GM18526 (cell line): ENCODE results near the gene KRTAP5-5.

ENCODE experiments used
- POLR2A ChIP-seq: IDR thresholded peaks from 3 replicates; pipeline ENCODE4 v1.6.1; 2011; ENCODE audit not compliant: insufficient read length; ENCODE audit errors: extremely low read depth

Gene KRTAP5-5

GRCh38 chr11:1640076-1640946 is 10.7 kb downstream of the KRTAP5-5 start:
- no peak for TF ChIP-seq POLR2A

- TF ChIP-seq POLR2A: no peak
Observed at GRCh38 chr11:1641096-1641495, 11.5 kb downstream of the KRTAP5-5 start.

- TF ChIP-seq POLR2A: no peak
Observed at GRCh38 chr11:1642288-1643145, 12.9 kb downstream of the KRTAP5-5 start.

- no peak for TF ChIP-seq POLR2A
Observed at GRCh38 chr11:1643146-1643690, 13.6 kb downstream of the KRTAP5-5 start.

- no peak for TF ChIP-seq POLR2A
Observed at GRCh38 chr11:1644601-1645356, 15.2 kb downstream of the KRTAP5-5 start.

GRCh38 chr11:1645357-1645821 is 15.8 kb downstream of the KRTAP5-5 start:
- TF ChIP-seq POLR2A: no peak

GRCh38 chr11:1647901-1648652 is 18.5 kb downstream of the KRTAP5-5 start:
- TF ChIP-seq POLR2A: no peak

- no peak for TF ChIP-seq POLR2A
Observed at GRCh38 chr11:1648653-1649420, 19.3 kb downstream of the KRTAP5-5 start.

GRCh38 chr11:1650034-1650917 is 20.7 kb downstream of the KRTAP5-5 start:
- TF ChIP-seq POLR2A: no peak

- no peak for TF ChIP-seq POLR2A
Observed at GRCh38 chr11:1650918-1651262, 21.3 kb downstream of the KRTAP5-5 start.

- TF ChIP-seq POLR2A: no peak
Observed at GRCh38 chr11:1651411-1651980, 21.9 kb downstream of the KRTAP5-5 start.

GRCh38 chr11:1652026-1652425 is 22.5 kb downstream of the KRTAP5-5 start:
- TF ChIP-seq POLR2A: no peak
